NCI-H345 (cell line): ENCODE results near the gene NADK2.
A peak's percentile ranks its signal among the peaks of the same experiment; 100 is the strongest.
"Not testable (repeated sequence)": the region's sequence is repeated elsewhere in the genome, so short reads cannot be mapped to it uniquely, and the experiment has no call there.

Source experiments
- DNase-seq: peaks from one replicate; lab custom pipeline; 2025; lab: John Stamatoyannopoulos, UW

Gene NADK2

GRCh38 chr5:36241631-36242533 lies at the start of gene NADK2:
NADK2 (minus strand) TSS chr5:36241925; CDS start chr5:36241798, 127 bp downstream.
- peak; percentile 92 for DNase-seq

- no peak for DNase-seq
Observed at GRCh38 chr5:36285837-36286615, 44.3 kb upstream of the NADK2 start.

- DNase-seq = not testable (repeated sequence)
Observed at GRCh38 chr5:36283775-36284174, 42.0 kb upstream of the NADK2 start.

- no peak for DNase-seq
Observed at GRCh38 chr5:36281626-36282025, 39.9 kb upstream of the NADK2 start.

- no peak for DNase-seq
Observed at GRCh38 chr5:36279054-36279698, 37.5 kb upstream of the NADK2 start.

GRCh38 chr5:36277521-36278176 lies 35.9 kb upstream of the NADK2 start:
- no peak for DNase-seq

GRCh38 chr5:36276864-36277263 lies 35.1 kb upstream of the NADK2 start:
- DNase-seq = no peak

- DNase-seq = no peak
Observed at GRCh38 chr5:36273809-36274526, 32.2 kb upstream of the NADK2 start.

GRCh38 chr5:36272136-36272690 lies 30.5 kb upstream of the NADK2 start:
- DNase-seq = no peak

- DNase-seq = no peak
Observed at GRCh38 chr5:36270876-36271575, 29.3 kb upstream of the NADK2 start.

- peak; percentile 3 for DNase-seq
Observed at GRCh38 chr5:36270175-36270574, 28.4 kb upstream of the NADK2 start.

GRCh38 chr5:36269478-36269877 lies 27.8 kb upstream of the NADK2 start:
- DNase-seq = no peak

GRCh38 chr5:36267905-36268304 lies 26.2 kb upstream of the NADK2 start:
- no peak for DNase-seq

- no peak for DNase-seq
Observed at GRCh38 chr5:36264202-36264760, 22.6 kb upstream of the NADK2 start.

- DNase-seq = no peak
Observed at GRCh38 chr5:36261186-36261585, 19.5 kb upstream of the NADK2 start.

- no peak for DNase-seq
Observed at GRCh38 chr5:36253575-36253974, 11.8 kb upstream of the NADK2 start.

- no peak for DNase-seq
Observed at GRCh38 chr5:36252722-36253365, 11.1 kb upstream of the NADK2 start.

- no peak for DNase-seq
Observed at GRCh38 chr5:36251218-36251617, 9.5 kb upstream of the NADK2 start.

GRCh38 chr5:36250427-36250826 lies 8.7 kb upstream of the NADK2 start:
- DNase-seq = no peak
